Measurements from ENCODE around the gene SIGLEC12.

Gene SIGLEC12

GRCh38 chr19:51460164-51460992 lies 41.2 kb downstream of the SIGLEC12 start:
- no peak for TF ChIP-seq CTCF (conservative IDR thresholded peaks at IDR 0.05)
- no peak overlapping the region for H3K27ac ChIP-seq

- no peak overlapping the region for H3K27ac ChIP-seq
- no peak for TF ChIP-seq CTCF (conservative IDR thresholded peaks at IDR 0.05)
Measured at GRCh38 chr19:51458899-51459505, 42.6 kb downstream of the SIGLEC12 start.

- H3K27ac ChIP-seq = no peak within 1 kb of the TSS
- TF ChIP-seq CTCF (conservative IDR thresholded peaks at IDR 0.05) = no peak
Measured at GRCh38 chr19:51458051-51458645, 43.5 kb downstream of the SIGLEC12 start, which contains the start of gene SIGLEC8. SIGLEC8 (minus strand) TSS chr19:51458454; CDS start chr19:51458387, 67 bp downstream.

- no peak for TF ChIP-seq CTCF (conservative IDR thresholded peaks at IDR 0.05)
- no peak overlapping the region for H3K27ac ChIP-seq
Measured at GRCh38 chr19:51457351-51458013, 44.1 kb downstream of the SIGLEC12 start.

GRCh38 chr19:51456541-51457290 lies 44.9 kb downstream of the SIGLEC12 start:
- no peak for TF ChIP-seq CTCF (conservative IDR thresholded peaks at IDR 0.05)
- H3K27ac ChIP-seq = no peak overlapping the region

- TF ChIP-seq CTCF (conservative IDR thresholded peaks at IDR 0.05) = no peak
- H3K27ac ChIP-seq = no peak overlapping the region
Measured at GRCh38 chr19:51450730-51451307, 50.8 kb downstream of the SIGLEC12 start.

Measured in VCaP (cell line).